H1 (cell line): ENCODE measurements around the gene CAT. TPM values are rescaled to one million over a fixed set of nuclear protein-coding genes. Genes with fewer than 3 reads are reported as not detected.

Experiments
- CTCF ChIA-PET: fragments of 300-600 bp; sonication (Branson Sonifier 250); formaldehyde crosslinking; loops from one replicate; lab custom pipeline; 2021; ENCODE audit not compliant: partially characterized antibody; lab: Charles Lee
- POLR2A ChIA-PET: fragments of 300-600 bp; sonication (Branson Sonifier 250); formaldehyde crosslinking; loops from one replicate; lab custom pipeline; 2021; ENCODE audit warnings: inconsistent platforms; ENCODE audit not compliant: partially characterized antibody; lab: Charles Lee
- DNase-seq, 2 experiments: peaks; one replicate each; pipeline versions ENCODE4 v3.0.0 to v3.0.0-alpha.2; 2010 to 2022; ENCODE audit warnings: low spot score in 2 of 2, low read depth in 1 of 2, mixed read lengths in 1 of 2
- FAIRE-seq: peaks from 2 replicates; lab custom pipeline; 2011; peaks lifted over from hg19 to GRCh38; lab: Jason Lieb, UNC
- H2AFZ ChIP-seq: 2 replicates; pipeline ENCODE4 v1.8.1; 2012; ENCODE audit warnings: low read length, inconsistent platforms
- H2AK5ac ChIP-seq: 2 replicates; pipeline ENCODE4 v1.6.1; 2013; ENCODE audit warnings: low read depth, low read length
- H2BK120ac ChIP-seq: replicated peaks from 2 replicates; pipeline ENCODE3; 2013; ENCODE audit warnings: low read depth, low read length, inconsistent platforms
- H2BK12ac ChIP-seq: 2 replicates; pipeline ENCODE4 v1.6.1; 2013; ENCODE audit warnings: low read depth, low read length
- H2BK15ac ChIP-seq: 2 replicates; pipeline ENCODE4 v1.6.1; 2013; ENCODE audit warnings: low read length
- H2BK20ac ChIP-seq: 2 replicates; pipeline ENCODE4 v1.6.1; 2013; ENCODE audit warnings: low read length
- H2BK5ac ChIP-seq: 2 replicates; pipeline ENCODE4 v1.6.1; 2013; ENCODE audit warnings: low read depth, low read length
- H3K14ac ChIP-seq: 2 replicates; pipeline ENCODE4 v1.6.1; 2013; ENCODE audit warnings: inconsistent platforms; ENCODE audit not compliant: insufficient read length
- H3K18ac ChIP-seq: 2 replicates; pipeline ENCODE4 v1.6.1; 2013; ENCODE audit warnings: low read length; ENCODE audit errors: extremely low read depth
- H3K23ac ChIP-seq: 2 replicates; pipeline ENCODE4 v1.6.1; 2013; ENCODE audit warnings: inconsistent platforms; ENCODE audit not compliant: insufficient read length
- H3K23me2 ChIP-seq: 2 replicates; pipeline ENCODE4 v1.6.1; 2013; ENCODE audit warnings: low read depth, low read length
- H3K27ac ChIP-seq: 2 replicates; pipeline ENCODE4 v1.6.1; 2011; ENCODE audit warnings: low read depth, low read length, inconsistent platforms
- H3K27me3 ChIP-seq, 4 experiments: replicated peaks in 1 of 4; 1 replicate in 1 of 4; 2 replicates in 3 of 4; pipeline versions ENCODE4 v1.6.1 to v1.8.1; 2011 to 2013; ENCODE audit warnings: low read length in 3 of 4, mild to moderate bottlenecking in 3 of 4, inconsistent platforms in 2 of 4, mixed read lengths in 2 of 4, moderate library complexity in 1 of 4; ENCODE audit not compliant: control insufficient read depth in 3 of 4, insufficient read depth in 3 of 4; ENCODE audit errors: extremely low read depth in 1 of 4
- H3K36me3 ChIP-seq, 4 experiments: 2 replicates each; pipeline versions ENCODE4 v1.6.1 to v1.8.1; 2011 to 2013; ENCODE audit warnings: mild to moderate bottlenecking in 4 of 4, low read length in 3 of 4, moderate library complexity in 2 of 4, control low read depth in 1 of 4, inconsistent platforms in 1 of 4; ENCODE audit not compliant: insufficient read depth in 4 of 4, control insufficient read depth in 2 of 4
- H3K4ac ChIP-seq: replicated peaks from 2 replicates; pipeline ENCODE3; 2013; ENCODE audit warnings: low read length, low read depth, mixed read lengths, inconsistent platforms; ENCODE audit not compliant: insufficient read length
- H3K4me1 ChIP-seq, 4 experiments: replicated peaks in 1 of 4; 1 replicate in 1 of 4; 2 replicates in 3 of 4; pipeline versions ENCODE4 v1.6.1 to v1.8.1; 2011 to 2013; ENCODE audit warnings: low read length in 3 of 4, inconsistent platforms in 2 of 4, mixed read lengths in 1 of 4; ENCODE audit not compliant: insufficient read depth in 4 of 4, control insufficient read depth in 3 of 4
- H3K4me2 ChIP-seq, 2 experiments: 2 replicates each; pipeline versions ENCODE4 v1.6.1 to v1.8.1; 2011 to 2013; ENCODE audit warnings: low read depth in 2 of 2, low read length in 2 of 2, control low read depth in 1 of 2, inconsistent platforms in 1 of 2, mild to moderate bottlenecking in 1 of 2; ENCODE audit not compliant: insufficient read depth in 1 of 2
- H3K4me3 ChIP-seq, 4 experiments: fragments of 200-600, 300-600 bp in 1 of 4; sonication (generic), shearing (Covaris generic), sonication (Bioruptor Twin) in 1 of 4; 2 replicates each; pipeline versions ENCODE4 v1.5.1 to v1.8.1; 2011 to 2016; ENCODE audit warnings: low read length in 4 of 4, low read depth in 3 of 4, control low read depth in 2 of 4, inconsistent platforms in 2 of 4, mild to moderate bottlenecking in 2 of 4, mixed read lengths in 1 of 4, moderate library complexity in 1 of 4; ENCODE audit not compliant: insufficient read depth in 2 of 4; ENCODE audit errors: extremely low read depth in 1 of 4
- H3K56ac ChIP-seq: replicated peaks from 2 replicates; pipeline ENCODE3; 2013; ENCODE audit warnings: low read depth, mild to moderate bottlenecking, mixed read lengths, low read length, inconsistent platforms; ENCODE audit not compliant: insufficient read length
- H3K79me1 ChIP-seq: 2 replicates; pipeline ENCODE4 v1.6.1; 2013; ENCODE audit warnings: low read depth, low read length, control low read depth
- H3K79me2 ChIP-seq, 2 experiments: 2 replicates each; pipeline versions ENCODE4 v1.6.1 to v1.8.1; 2012 to 2013; ENCODE audit warnings: low read length in 2 of 2, mild to moderate bottlenecking in 2 of 2, inconsistent platforms in 1 of 2; ENCODE audit not compliant: insufficient read depth in 2 of 2, control insufficient read depth in 1 of 2
- H3K9ac ChIP-seq, 4 experiments: replicated peaks in 1 of 4; 1 replicate in 1 of 4; 2 replicates in 3 of 4; pipeline versions ENCODE4 v1.6.1 to v1.8.1; 2011 to 2013; ENCODE audit warnings: low read depth in 3 of 4, low read length in 3 of 4, control low read depth in 2 of 4, mild to moderate bottlenecking in 2 of 4, moderate library complexity in 2 of 4, inconsistent platforms in 1 of 4; ENCODE audit errors: extremely low read depth in 1 of 4
- H3K9me3 ChIP-seq, 2 experiments: 2 replicates each; pipeline versions ENCODE4 v1.6.1 to v1.8.1; 2012 to 2013; ENCODE audit warnings: mild to moderate bottlenecking in 2 of 2, moderate library complexity in 2 of 2, control low read depth in 1 of 2, inconsistent platforms in 1 of 2, low read depth in 1 of 2, low read length in 1 of 2, mixed read lengths in 1 of 2; ENCODE audit not compliant: insufficient read depth in 2 of 2
- H4K20me1 ChIP-seq, 2 experiments: replicated peaks in 1 of 2; 2 replicates each; pipeline versions ENCODE3 to v1.8.1; 2011 to 2013; ENCODE audit warnings: inconsistent platforms in 2 of 2, low read length in 2 of 2, mild to moderate bottlenecking in 1 of 2; ENCODE audit not compliant: insufficient read depth in 2 of 2, control insufficient read depth in 1 of 2
- H4K5ac ChIP-seq: 2 replicates; pipeline ENCODE4 v1.6.1; 2013; ENCODE audit warnings: low read length, low read depth, mixed read lengths, inconsistent platforms; ENCODE audit not compliant: insufficient read length
- H4K8ac ChIP-seq: 2 replicates; pipeline ENCODE4 v1.8.0; 2013; ENCODE audit warnings: mild to moderate bottlenecking, moderate library complexity, low read length, inconsistent platforms; ENCODE audit not compliant: insufficient read depth; ENCODE audit errors: extremely low read depth
- H4K91ac ChIP-seq: replicated peaks from 2 replicates; pipeline ENCODE3; 2013; ENCODE audit warnings: low read length, mixed read lengths, inconsistent platforms; ENCODE audit not compliant: insufficient read length
- ATF2 ChIP-seq: IDR thresholded peaks from 2 replicates; pipeline ENCODE4 v1.6.1; 2012; ENCODE audit warnings: low read length, inconsistent platforms
- EP300 ChIP-seq, 2 experiments: IDR thresholded peaks; 1 replicate in 1 of 2; 2 replicates in 1 of 2; pipeline ENCODE4 v1.6.1; 2011 to 2012; ENCODE audit warnings: low read depth in 2 of 2, low read length in 2 of 2, mild to moderate bottlenecking in 2 of 2, borderline replicate concordance in 1 of 2, inconsistent platforms in 1 of 2, moderate library complexity in 1 of 2
- EZH2 ChIP-seq: fragments of 200-600 bp; sonication (generic); IDR thresholded peaks from 2 replicates; pipeline ENCODE4 v1.7.1; 2012; ENCODE audit warnings: low read depth, mild to moderate bottlenecking, moderate library complexity, low read length, inconsistent platforms; ENCODE audit not compliant: severe bottlenecking
- FOSL1 ChIP-seq: IDR thresholded peaks from 2 replicates; pipeline ENCODE4 v1.6.1; 2011; ENCODE audit warnings: mild to moderate bottlenecking, low read depth, low read length, moderate library complexity; ENCODE audit not compliant: insufficient read depth
- RXRA ChIP-seq: IDR thresholded peaks from 2 replicates; pipeline ENCODE4 v1.6.1; 2011; ENCODE audit warnings: low read depth, mild to moderate bottlenecking, low read length, moderate library complexity; ENCODE audit not compliant: insufficient read depth
- SP2 ChIP-seq: IDR thresholded peaks from 2 replicates; pipeline ENCODE4 v1.6.1; 2012; ENCODE audit warnings: mild to moderate bottlenecking, low read length, inconsistent platforms
- SRF ChIP-seq: IDR thresholded peaks from 2 replicates; pipeline ENCODE4 v1.6.1; 2011; ENCODE audit warnings: mild to moderate bottlenecking, low read depth, low read length, moderate library complexity
- SUZ12 ChIP-seq: fragments of 200-600 bp; sonication (generic); IDR thresholded peaks from 2 replicates; pipeline ENCODE4 v1.6.1; 2012; ENCODE audit warnings: mild to moderate bottlenecking, inconsistent platforms, low read length, moderate library complexity, mixed read lengths
- USF2 ChIP-seq: IDR thresholded peaks from 2 replicates; pipeline ENCODE4 v1.6.1; 2011; ENCODE audit warnings: low read length, improper control_type of control experiment
- ZNF274 ChIP-seq: IDR thresholded peaks from 2 replicates; pipeline ENCODE4 v1.7.0; 2012; ENCODE audit warnings: low read length, borderline replicate concordance; ENCODE audit errors: extremely low read depth
- WGBS, 2 experiments: shearing (Covaris generic) in 1 of 2; methylation state at CpG; one replicate each; pipeline versions ENCODE4 v1.1.6 to v1.1.7; 2013 to 2015; ENCODE audit warnings: low lambda C conversion rate in 2 of 2, mixed read lengths in 2 of 2, inconsistent platforms in 1 of 2, low coverage in 1 of 2, missing lambda C conversion rate in 1 of 2; ENCODE audit not compliant: insufficient replicate concordance in 2 of 2, insufficient coverage in 1 of 2, insufficient read length in 1 of 2; ENCODE audit errors: extremely low coverage in 1 of 2, missing lambda C conversion rate in 1 of 2; 5-methylcytosine and 5-hydroxymethylcytosine counted together
- polyA plus RNA-seq, 7 experiments: library from polyadenylated mRNA; depleted of rRNA in 3 of 7; stranded (reverse) in 5 of 7; unstranded in 2 of 7; fragments of >200 nt in 5 of 7; fragments of 200-250 nt in 2 of 7; gene quantifications; 1 replicate in 5 of 7; 2 replicates in 1 of 7; 4 replicates in 1 of 7; pipeline versions ENCODE4 v1.2.1 to v1.2.3, GENCODE V29; 2011 to 2013; ENCODE audit warnings: missing spikeins in 2 of 7, mixed read lengths in 2 of 7
- total RNA-seq: library from RNA; stranded (reverse); fragmentation: NEBNext Ultra II Directional; extraction: Animal tissue kit (Norgen Biotek cat#: 25700); gene quantifications from 2 replicates; pipeline ENCODE4 v1.2.1, GENCODE V29; 2021

Gene CAT
- total and polyA plus RNA-seq, 2 of the 8 experiments (the other 6 are each of a cell fraction or from before 2014, with no cell fraction given): 9.6 to 15.0 TPM

GRCh38 chr11:34508524-34508923 lies 69.8 kb downstream of the CAT start:
- Histone ChIP-seq H3K9ac (no peak overlapping the region), H2BK12ac (no peak overlapping the region), H3K18ac (no peak overlapping the region), H2AK5ac (no peak overlapping the region), H2AFZ (no peak overlapping the region), H3K14ac (no peak overlapping the region), H2BK15ac (no peak overlapping the region), H2BK120ac (no peak overlapping the region), H4K91ac (no peak overlapping the region), H4K8ac (no peak overlapping the region), H4K5ac (no peak overlapping the region), H3K4me2 (no peak overlapping the region), H2BK20ac (no peak overlapping the region), H3K27ac (no peak overlapping the region), H3K23me2 (no peaks in the 10 kb centered on the region), H2BK5ac (no peak overlapping the region), H3K79me2 (no peaks in the 10 kb centered on the region), H3K4me3 (no peak overlapping the region), H3K36me3 (no peaks in the 10 kb centered on the region), H4K20me1 (no peaks in the 10 kb centered on the region), H3K9me3 (no peaks in the 10 kb centered on the region), H3K27me3 (no peaks in the 10 kb centered on the region), H3K4me1 (peaks cover 0 to 3% (median 2%) of the 10 kb centered on the region in 4 experiments; a peak in 4 of 7 replicates), H3K79me1 (no peaks in the 10 kb centered on the region), H3K4ac (no peak overlapping the region), H3K56ac (no peak overlapping the region), H3K23ac (no peak overlapping the region)
- TF ChIP-seq FOSL1 (no peak), SRF (no peak), ATF2 (no peak), SUZ12 (no peak), RXRA (no peak), EZH2 (no peak), EP300 (IDR thresholded peaks at IDR 0.05; ENCODE audit: borderline replicate concordance in 1 of 2, low read depth in 2 of 2, low read length in 2 of 2) (no peak), ZNF274 (no peak), USF2 (no peak), SP2 (no peak)
- DNase-seq: no peak
- no peak for FAIRE-seq
- POLR2A ChIA-PET: no interaction called here
- CTCF ChIA-PET: interaction anchor here (0.6 kb wide), 1 partner anchor 9 kb away, joined by 3 read pairs; no protein-coding TSS in a partner anchor
- WGBS, 2 experiments: 85% methylated on average over 2 of the region's 2 CpGs; no CpG with 5 or more reads in 1 of the 2 experiments
